IMR-90 (cell line): ENCODE measurements around the gene MELTF. TPM values are rescaled to one million over a fixed set of nuclear protein-coding genes. Genes with fewer than 3 reads are reported as not detected.
A peak's percentile ranks its signal among the peaks of the same experiment; 100 is the strongest.

Source experiments
- ATAC-seq: fragments of 200-7000 bp; cut with Tn5 transposase; 2 replicates; pipeline ENCODE4 v1.9.1; 2020; ENCODE audit warnings: low read depth, mild to moderate bottlenecking, moderate library complexity
- BruUV-seq: library from RNA; stranded (reverse); fragments of 400-500 nt; replicated peaks from 2 replicates; lab custom pipeline; 2021; lab: Mats Ljungman, UMichigan
- CTCF ChIA-PET: fragments of 300-600 bp; formaldehyde crosslinking; extraction: SDS; loops from one replicate; lab custom pipeline; 2021; ENCODE audit warnings: antibody characterized with exemption; lab: Yijun Ruan, JAX
- POLR2A ChIA-PET: fragments of 300-600 bp; sonication (Branson Sonifier 250); formaldehyde crosslinking; loops from one replicate; lab custom pipeline; 2022; ENCODE audit warnings: antibody characterized with exemption; ENCODE audit not compliant: unreplicated experiment; lab: Charles Lee
- DNase-seq: peaks from one replicate; pipeline ENCODE4 v3.0.0; 2013
- H2AFZ ChIP-seq: replicated peaks from 2 replicates; pipeline ENCODE3; 2013; ENCODE audit warnings: low read length, mild to moderate bottlenecking; ENCODE audit not compliant: poor library complexity
- H2AK5ac ChIP-seq: 2 replicates; pipeline ENCODE4 v1.6.1; 2013; ENCODE audit warnings: low read depth, low read length, inconsistent platforms
- H2AK9ac ChIP-seq: replicated peaks from 2 replicates; pipeline ENCODE3; 2013; ENCODE audit warnings: mild to moderate bottlenecking, low read depth, low read length, moderate library complexity; ENCODE audit not compliant: poor library complexity
- H2BK120ac ChIP-seq: 2 replicates; pipeline ENCODE4 v1.6.1; 2013; ENCODE audit warnings: low read depth, low read length, inconsistent platforms
- H2BK15ac ChIP-seq: 3 replicates; pipeline ENCODE4 v1.6.1; 2013; ENCODE audit warnings: low read depth, low read length, inconsistent platforms
- H2BK20ac ChIP-seq: 2 replicates; pipeline ENCODE4 v1.6.1; 2013; ENCODE audit warnings: low read depth, mild to moderate bottlenecking, inconsistent platforms, low read length, moderate library complexity
- H2BK5ac ChIP-seq: 2 replicates; pipeline ENCODE4 v1.6.1; 2013; ENCODE audit warnings: mild to moderate bottlenecking, low read depth, low read length, inconsistent platforms; ENCODE audit not compliant: poor library complexity, severe bottlenecking
- H3K14ac ChIP-seq: replicated peaks from 2 replicates; pipeline ENCODE4 v1.6.1; 2013; ENCODE audit warnings: low read depth, low read length, inconsistent platforms
- H3K18ac ChIP-seq: 2 replicates; pipeline ENCODE4 v1.6.1; 2013; ENCODE audit warnings: low read depth, low read length, control low read depth
- H3K23ac ChIP-seq: 2 replicates; pipeline ENCODE4 v1.6.1; 2013; ENCODE audit warnings: low read depth, low read length, inconsistent platforms
- H3K27ac ChIP-seq: 2 replicates; pipeline ENCODE4 v1.5.1; 2013; ENCODE audit warnings: mild to moderate bottlenecking, control low read depth, low read length; ENCODE audit not compliant: insufficient read depth
- H3K27me3 ChIP-seq: 2 replicates; pipeline ENCODE4 v1.6.1; 2013; ENCODE audit warnings: low read length; ENCODE audit not compliant: control insufficient read depth, insufficient read depth
- H3K36me3 ChIP-seq: 2 replicates; pipeline ENCODE4 v1.6.1; 2013; ENCODE audit warnings: low read length, mixed read lengths; ENCODE audit not compliant: control insufficient read depth, insufficient read depth
- H3K4ac ChIP-seq: 2 replicates; pipeline ENCODE4 v1.6.1; 2013; ENCODE audit warnings: low read depth, low read length, inconsistent platforms
- H3K4me1 ChIP-seq: 2 replicates; pipeline ENCODE4 v1.6.1; 2013; ENCODE audit warnings: low read length, mixed read lengths; ENCODE audit not compliant: control insufficient read depth, insufficient read depth
- H3K4me2 ChIP-seq: 2 replicates; pipeline ENCODE4 v1.6.1; 2013; ENCODE audit warnings: low read depth, mild to moderate bottlenecking, control low read depth, low read length, moderate library complexity
- H3K4me3 ChIP-seq: 2 replicates; pipeline ENCODE4 v1.5.1; 2013; ENCODE audit warnings: low read depth, mild to moderate bottlenecking, control low read depth, low read length, moderate library complexity; ENCODE audit not compliant: insufficient read depth
- H3K56ac ChIP-seq: 2 replicates; pipeline ENCODE4 v1.6.1; 2013; ENCODE audit warnings: low read length, inconsistent platforms; ENCODE audit not compliant: insufficient read depth; ENCODE audit errors: extremely low read depth
- H3K79me1 ChIP-seq, 2 experiments: 2 replicates each; pipeline ENCODE4 v1.6.1; 2013; ENCODE audit warnings: low read length in 2 of 2, inconsistent platforms in 1 of 2, low read depth in 1 of 2
- H3K9ac ChIP-seq: 2 replicates; pipeline ENCODE4 v1.6.1; 2013; ENCODE audit warnings: low read depth, low read length, control low read depth
- H3K9me1 ChIP-seq: 2 replicates; pipeline ENCODE4 v1.6.1; 2013; ENCODE audit warnings: low read length, inconsistent platforms; ENCODE audit not compliant: insufficient read depth
- H3K9me3 ChIP-seq: 2 replicates; pipeline ENCODE4 v1.6.1; 2013; ENCODE audit warnings: low read length; ENCODE audit not compliant: control insufficient read depth, insufficient read depth
- H4K20me1 ChIP-seq: 2 replicates; pipeline ENCODE4 v1.6.1; 2013; ENCODE audit warnings: low read length, inconsistent platforms; ENCODE audit not compliant: insufficient read depth
- H4K5ac ChIP-seq: 2 replicates; pipeline ENCODE4 v1.6.1; 2013; ENCODE audit warnings: mild to moderate bottlenecking, low read depth, low read length, control low read depth
- H4K8ac ChIP-seq, 2 experiments: 2 replicates each; pipeline ENCODE4 v1.6.1; 2013; ENCODE audit warnings: low read depth in 2 of 2, low read length in 2 of 2, control low read depth in 1 of 2, inconsistent platforms in 1 of 2
- H4K91ac ChIP-seq: 2 replicates; pipeline ENCODE4 v1.6.1; 2013; ENCODE audit warnings: low read depth, low read length, inconsistent platforms; ENCODE audit not compliant: insufficient read depth
- CEBPB ChIP-seq: IDR thresholded peaks from 2 replicates; pipeline ENCODE4 v1.6.1; 2012; ENCODE audit warnings: low read depth, low read length, improper control_type of control experiment
- MAZ ChIP-seq: IDR thresholded peaks from 2 replicates; pipeline ENCODE4 v1.6.1; 2012; ENCODE audit warnings: low read depth, mild to moderate bottlenecking, low read length, improper control_type of control experiment, moderate library complexity, borderline replicate concordance
- MXI1 ChIP-seq: IDR thresholded peaks from 2 replicates; pipeline ENCODE4 v1.6.1; 2012; ENCODE audit warnings: low read depth, mild to moderate bottlenecking, low read length, moderate library complexity, borderline replicate concordance
- NFE2L2 ChIP-seq: fragments of 150-350 bp; IDR thresholded peaks from 2 replicates; pipeline ENCODE4 v1.6.1; 2016; ENCODE audit warnings: low read depth, mild to moderate bottlenecking, low read length
- POLR2A ChIP-seq: IDR thresholded peaks from 2 replicates; pipeline ENCODE4 v1.6.1; 2012; ENCODE audit warnings: mild to moderate bottlenecking, low read depth, low read length
- SMC3 ChIP-seq: fragments of 150-350 bp; IDR thresholded peaks from 2 replicates; pipeline ENCODE4 v1.6.1; 2016; ENCODE audit warnings: low read depth, mild to moderate bottlenecking, antibody characterized with exemption, low read length, moderate library complexity
- WGBS, 2 experiments: methylation state at CpG; one replicate each; pipeline versions ENCODE4 v1.1.5 to v1.1.7; 2013; ENCODE audit warnings: missing lambda C conversion rate in 2 of 2; ENCODE audit not compliant: insufficient read length in 1 of 2; ENCODE audit errors: extremely low coverage in 2 of 2; 5-methylcytosine and 5-hydroxymethylcytosine counted together
- dilution Hi-C: fragments of 300-500 bp; cut with HindIII; formaldehyde crosslinking; loops from one replicate; pipeline ENCODE4 v1.14.3; 2018; ENCODE audit warnings: low sequenced_read_pairs; ENCODE audit not compliant: unreplicated experiment
- in situ Hi-C: fragments of 300-500 bp; cut with MboI; formaldehyde crosslinking; loops from 3 replicates; pipeline ENCODE4 v1.14.3; 2019; ENCODE audit warnings: low sequenced_read_pairs, inconsistent platforms, mixed read lengths
- intact Hi-C: fragments of 100-400 bp; cut with micrococcal nuclease; formaldehyde crosslinking; loops from 2 replicates; pipeline ENCODE4 v1.10.0; 2022
- polyA plus RNA-seq, 3 experiments: library from polyadenylated mRNA; depleted of rRNA; stranded (reverse); fragments of >200 nt; gene quantifications; 2 replicates each; pipeline ENCODE4 v1.2.3, GENCODE V29; 2012; ENCODE audit warnings: low replicate concordance in 1 of 3
- total RNA-seq: library from RNA; depleted of rRNA; stranded (reverse); fragments of >200 nt; gene quantifications from 2 replicates; pipeline ENCODE4 v1.2.3, GENCODE V29; 2012
- TF ChIP-seq, protein P1 (sequence below): conservative IDR thresholded peaks from 2 replicates; pipeline ENCODE4 v1.5.1; 2012; ENCODE audit warnings: mild to moderate bottlenecking, low read depth, low read length, improper control_type of control experiment

The MELTF gene
- total and polyA plus RNA-seq, 2 of the 4 experiments (the other 2 are of a cell fraction), result 0.18 to 0.50 TPM

DNA sequence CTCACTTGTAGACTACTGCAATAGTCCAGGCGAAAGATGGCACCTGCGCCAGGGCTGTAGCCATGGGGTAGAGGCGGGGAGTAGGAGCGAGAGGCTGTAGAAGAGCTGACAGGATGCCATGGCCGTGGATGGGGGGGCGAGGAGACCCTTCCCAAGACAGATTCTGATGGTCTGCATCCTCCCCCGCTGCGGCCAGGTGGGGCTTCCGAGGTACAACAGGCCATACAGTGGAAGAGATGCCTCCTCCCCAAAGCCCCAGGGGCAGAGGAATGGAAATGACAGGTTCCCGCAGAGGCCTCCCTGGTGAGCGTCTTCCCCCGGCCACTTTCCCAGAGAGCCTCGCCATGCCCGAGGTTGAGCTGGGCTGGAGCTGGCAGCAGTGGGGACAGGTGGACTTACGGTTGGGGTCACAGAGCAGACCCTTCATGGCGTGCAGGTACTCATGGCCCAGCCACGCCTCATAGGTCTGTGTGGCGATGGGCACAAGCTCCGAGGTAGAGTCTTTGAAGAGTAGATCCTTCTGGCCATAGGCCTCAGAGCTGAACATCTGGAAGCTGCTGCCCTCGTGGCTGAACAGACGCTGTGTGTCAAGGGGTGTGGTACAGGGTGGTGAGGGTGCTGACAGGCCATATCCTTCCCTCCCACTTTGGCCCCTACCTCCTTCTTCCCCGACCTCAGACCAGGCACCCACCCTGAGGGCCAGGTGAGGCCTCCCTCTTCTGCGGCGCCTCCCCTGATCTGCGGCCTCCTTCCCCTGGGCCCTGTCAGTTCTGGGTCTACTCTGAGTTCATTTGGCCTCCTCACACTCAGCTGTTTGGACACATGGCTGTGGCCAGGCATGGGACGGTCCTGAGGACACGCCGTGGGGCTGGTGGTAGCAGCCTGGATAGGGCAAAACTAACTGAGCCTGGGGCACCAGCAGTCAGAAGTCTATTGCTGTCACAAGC, 13.6 kb downstream of the MELTF start:
- Histone ChIP-seq H2BK20ac (no peak overlapping the region), H4K8ac (no peak overlapping the region), H2BK120ac (no peak overlapping the region), H2BK5ac (no peak overlapping the region), H3K4me3 (no peak overlapping the region), H3K27me3 (peaks cover 28% of the 10 kb centered on the region), H3K23ac (no peak overlapping the region), H3K27ac (no peak overlapping the region), H2BK15ac (no peak overlapping the region), H3K4me2 (no peak overlapping the region), H4K20me1 (no peaks in the 10 kb centered on the region), H3K4me1 (no peaks in the 10 kb centered on the region), H3K18ac (no peak overlapping the region), H2AK9ac (no peak overlapping the region), H3K79me1 (no peaks in the 10 kb centered on the region), H3K9me1 (no peaks in the 10 kb centered on the region), H3K36me3 (no peaks in the 10 kb centered on the region), H3K14ac (no peak overlapping the region), H2AK5ac (no peak overlapping the region), H3K9ac (no peak overlapping the region), H2AFZ (peak overlapping the region; percentile 15), H4K5ac (no peak overlapping the region), H3K56ac (no peak overlapping the region), H3K4ac (no peak overlapping the region), H3K9me3 (peaks cover 2% of the 10 kb centered on the region; the same call in 1 of the 2 replicates), H4K91ac (no peak overlapping the region)
- TF ChIP-seq POLR2A, result no peak
- no peak for TF ChIP-seq SMC3
- no peak for TF ChIP-seq MXI1
- TF ChIP-seq CEBPB, result no peak
- TF ChIP-seq NFE2L2, result no peak
- no peak for TF ChIP-seq MAZ
- TF ChIP-seq, protein P1, sequence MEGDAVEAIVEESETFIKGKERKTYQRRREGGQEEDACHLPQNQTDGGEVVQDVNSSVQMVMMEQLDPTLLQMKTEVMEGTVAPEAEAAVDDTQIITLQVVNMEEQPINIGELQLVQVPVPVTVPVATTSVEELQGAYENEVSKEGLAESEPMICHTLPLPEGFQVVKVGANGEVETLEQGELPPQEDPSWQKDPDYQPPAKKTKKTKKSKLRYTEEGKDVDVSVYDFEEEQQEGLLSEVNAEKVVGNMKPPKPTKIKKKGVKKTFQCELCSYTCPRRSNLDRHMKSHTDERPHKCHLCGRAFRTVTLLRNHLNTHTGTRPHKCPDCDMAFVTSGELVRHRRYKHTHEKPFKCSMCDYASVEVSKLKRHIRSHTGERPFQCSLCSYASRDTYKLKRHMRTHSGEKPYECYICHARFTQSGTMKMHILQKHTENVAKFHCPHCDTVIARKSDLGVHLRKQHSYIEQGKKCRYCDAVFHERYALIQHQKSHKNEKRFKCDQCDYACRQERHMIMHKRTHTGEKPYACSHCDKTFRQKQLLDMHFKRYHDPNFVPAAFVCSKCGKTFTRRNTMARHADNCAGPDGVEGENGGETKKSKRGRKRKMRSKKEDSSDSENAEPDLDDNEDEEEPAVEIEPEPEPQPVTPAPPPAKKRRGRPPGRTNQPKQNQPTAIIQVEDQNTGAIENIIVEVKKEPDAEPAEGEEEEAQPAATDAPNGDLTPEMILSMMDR, result no peak
- intact Hi-C loops, result no loop called here
- ChIA-PET POLR2A (no interaction called here), CTCF (no interaction called here)
- dilution Hi-C loops, result no loop called here
- ATAC-seq (no peak), DNase-seq (no peak)
- 81% methylated on average over 11 of the region's 28 CpGs; no CpG with 5 or more reads in 1 of the 2 experiments for WGBS, 2 experiments
- in situ Hi-C loops, result no loop called here
- BruUV-seq, result no TSS peak
